ENCODE data around the gene LYST.

The LYST gene

GRCh38 chr1:235657747-235658526 is 208.8 kb downstream of the LYST start:
- DNase-seq (ENCODE audit: extremely low spot score), result no peak
- ChIA-PET POLR2A (no interaction called here), CTCF (interaction anchor here (1.0 to 1.4 kb wide), 4 partner anchors 9 to 144 kb away, joined by 3 to 4 read pairs (median 3); no protein-coding TSS in a partner anchor)
- TF ChIP-seq CTCF (IDR thresholded peaks at IDR 0.05; ENCODE audit: control extremely low read depth, extremely low read depth, low read depth, missing control alignments), result no peak

- CTCF ChIA-PET, result interaction anchor here (1.0 kb wide), 1 partner anchor 83 kb away, joined by 3 read pairs; no protein-coding TSS in a partner anchor
- DNase-seq (ENCODE audit: extremely low spot score), result no peak
- POLR2A ChIA-PET, result no interaction called here
- no peak for TF ChIP-seq CTCF (IDR thresholded peaks at IDR 0.05; ENCODE audit: control extremely low read depth, extremely low read depth, low read depth, missing control alignments)
Observed at GRCh38 chr1:235657269-235657668, 209.4 kb downstream of the LYST start.

- ChIA-PET POLR2A (no interaction called here), CTCF (interaction anchor here (1.5 to 1.6 kb wide), 2 partner anchors 9 to 191 kb away, joined by 4 read pairs; no protein-coding TSS in a partner anchor)
- no peak for TF ChIP-seq CTCF (IDR thresholded peaks at IDR 0.05; ENCODE audit: control extremely low read depth, extremely low read depth, low read depth, missing control alignments)
- no peak for DNase-seq (ENCODE audit: extremely low spot score)
Observed at GRCh38 chr1:235652364-235652763, 214.3 kb downstream of the LYST start.

- POLR2A ChIA-PET, result no interaction called here
Observed at GRCh38 chr1:235651170-235651806, 215.4 kb downstream of the LYST start.

GRCh38 chr1:235650341-235651169 is 216.2 kb downstream of the LYST start:
- CTCF ChIA-PET, result no interaction called here
- DNase-seq (ENCODE audit: extremely low spot score), result no peak
- no peak for TF ChIP-seq CTCF (IDR thresholded peaks at IDR 0.05; ENCODE audit: control extremely low read depth, extremely low read depth, low read depth, missing control alignments)
- POLR2A ChIA-PET, result no interaction called here

More at GRCh38 chr1:235651170-235651806, 215.4 kb downstream of the LYST start:
- CTCF ChIA-PET, result interaction anchor here (1.5 kb wide), 1 partner anchor 10 kb away, joined by 4 read pairs; no protein-coding TSS in a partner anchor
- DNase-seq (ENCODE audit: extremely low spot score), result no peak
- TF ChIP-seq CTCF (IDR thresholded peaks at IDR 0.05; ENCODE audit: control extremely low read depth, extremely low read depth, low read depth, missing control alignments), result no peak

Data from GM10248 (cell line).